ENCODE results near the gene ZNF727.

The ZNF727 gene

DNA sequence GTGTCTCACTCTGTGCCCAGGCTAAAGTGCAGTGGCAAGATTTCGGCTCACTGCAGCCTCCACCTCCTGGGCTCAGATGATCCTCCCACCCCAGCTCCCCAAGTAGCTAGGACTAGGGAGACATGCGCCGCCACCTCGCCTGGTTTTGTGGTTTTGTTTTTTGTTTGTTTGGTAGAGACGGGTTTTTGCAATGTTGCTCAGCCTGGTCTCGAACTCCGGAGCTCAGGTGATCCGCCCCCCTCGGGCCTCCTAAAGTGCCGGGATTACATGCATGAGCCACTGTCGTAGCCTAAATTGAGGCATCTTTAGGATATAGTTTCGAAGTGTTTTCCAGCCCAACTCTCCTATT lies 781 bp downstream of the ZNF727 start:
- TF ChIP-seq ZBTB7A (IDR thresholded peaks at IDR 0.05; ENCODE audit: low read depth) (no peak), CREB1 (IDR thresholded peaks at IDR 0.05; ENCODE audit: low read depth) (no peak), RAD21 (IDR thresholded peaks at IDR 0.05; ENCODE audit: low read depth) (no peak), YY1 (IDR thresholded peaks at IDR 0.05; ENCODE audit: low read depth) (no peak), FOXM1 (IDR thresholded peaks at IDR 0.05; ENCODE audit: borderline replicate concordance, low read depth) (no peak), CEBPB (IDR thresholded peaks at IDR 0.05) (no peak), TEAD4 (IDR thresholded peaks at IDR 0.05) (no peak), TAF1 (IDR thresholded peaks at IDR 0.05; ENCODE audit: low read depth) (no peak), EGR1 (IDR thresholded peaks at IDR 0.05) (no peak), NFIC (IDR thresholded peaks at IDR 0.05) (no peak), EP300 (IDR thresholded peaks at IDR 0.05; ENCODE audit: borderline replicate concordance) (no peak), TCF12 (IDR thresholded peaks at IDR 0.05; ENCODE audit: low read depth) (no peak)
- TF ChIP-seq, protein P1, sequence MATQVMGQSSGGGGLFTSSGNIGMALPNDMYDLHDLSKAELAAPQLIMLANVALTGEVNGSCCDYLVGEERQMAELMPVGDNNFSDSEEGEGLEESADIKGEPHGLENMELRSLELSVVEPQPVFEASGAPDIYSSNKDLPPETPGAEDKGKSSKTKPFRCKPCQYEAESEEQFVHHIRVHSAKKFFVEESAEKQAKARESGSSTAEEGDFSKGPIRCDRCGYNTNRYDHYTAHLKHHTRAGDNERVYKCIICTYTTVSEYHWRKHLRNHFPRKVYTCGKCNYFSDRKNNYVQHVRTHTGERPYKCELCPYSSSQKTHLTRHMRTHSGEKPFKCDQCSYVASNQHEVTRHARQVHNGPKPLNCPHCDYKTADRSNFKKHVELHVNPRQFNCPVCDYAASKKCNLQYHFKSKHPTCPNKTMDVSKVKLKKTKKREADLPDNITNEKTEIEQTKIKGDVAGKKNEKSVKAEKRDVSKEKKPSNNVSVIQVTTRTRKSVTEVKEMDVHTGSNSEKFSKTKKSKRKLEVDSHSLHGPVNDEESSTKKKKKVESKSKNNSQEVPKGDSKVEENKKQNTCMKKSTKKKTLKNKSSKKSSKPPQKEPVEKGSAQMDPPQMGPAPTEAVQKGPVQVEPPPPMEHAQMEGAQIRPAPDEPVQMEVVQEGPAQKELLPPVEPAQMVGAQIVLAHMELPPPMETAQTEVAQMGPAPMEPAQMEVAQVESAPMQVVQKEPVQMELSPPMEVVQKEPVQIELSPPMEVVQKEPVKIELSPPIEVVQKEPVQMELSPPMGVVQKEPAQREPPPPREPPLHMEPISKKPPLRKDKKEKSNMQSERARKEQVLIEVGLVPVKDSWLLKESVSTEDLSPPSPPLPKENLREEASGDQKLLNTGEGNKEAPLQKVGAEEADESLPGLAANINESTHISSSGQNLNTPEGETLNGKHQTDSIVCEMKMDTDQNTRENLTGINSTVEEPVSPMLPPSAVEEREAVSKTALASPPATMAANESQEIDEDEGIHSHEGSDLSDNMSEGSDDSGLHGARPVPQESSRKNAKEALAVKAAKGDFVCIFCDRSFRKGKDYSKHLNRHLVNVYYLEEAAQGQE (IDR thresholded peaks at IDR 0.05; ENCODE audit: low read depth) = no peak
- TF ChIP-seq, protein P2, sequence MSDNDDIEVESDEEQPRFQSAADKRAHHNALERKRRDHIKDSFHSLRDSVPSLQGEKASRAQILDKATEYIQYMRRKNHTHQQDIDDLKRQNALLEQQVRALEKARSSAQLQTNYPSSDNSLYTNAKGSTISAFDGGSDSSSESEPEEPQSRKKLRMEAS (IDR thresholded peaks at IDR 0.05) = no peak
- TF ChIP-seq, protein P3, sequence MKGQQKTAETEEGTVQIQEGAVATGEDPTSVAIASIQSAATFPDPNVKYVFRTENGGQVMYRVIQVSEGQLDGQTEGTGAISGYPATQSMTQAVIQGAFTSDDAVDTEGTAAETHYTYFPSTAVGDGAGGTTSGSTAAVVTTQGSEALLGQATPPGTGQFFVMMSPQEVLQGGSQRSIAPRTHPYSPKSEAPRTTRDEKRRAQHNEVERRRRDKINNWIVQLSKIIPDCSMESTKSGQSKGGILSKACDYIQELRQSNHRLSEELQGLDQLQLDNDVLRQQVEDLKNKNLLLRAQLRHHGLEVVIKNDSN (IDR thresholded peaks at IDR 0.05) = no peak

DNA sequence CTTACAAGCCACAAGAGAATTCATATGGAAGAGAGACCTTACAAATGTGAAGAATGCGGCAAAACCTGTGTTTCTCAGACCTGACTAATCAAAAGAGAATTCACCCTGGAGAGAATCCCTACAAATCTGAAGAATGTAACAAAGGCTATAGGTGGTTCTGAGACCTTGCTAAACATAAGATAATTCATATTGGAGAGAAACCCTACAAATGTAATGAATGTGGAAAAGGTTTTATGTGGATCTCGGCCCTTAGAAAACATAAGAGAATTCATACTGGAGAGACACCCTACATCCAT lies 33.4 kb downstream of the ZNF727 start:
- TF ChIP-seq EGR1 (IDR thresholded peaks at IDR 0.05) (no peak), TAF1 (IDR thresholded peaks at IDR 0.05; ENCODE audit: low read depth) (no peak)
- TF ChIP-seq, protein P3 (IDR thresholded peaks at IDR 0.05) = no peak

DNA sequence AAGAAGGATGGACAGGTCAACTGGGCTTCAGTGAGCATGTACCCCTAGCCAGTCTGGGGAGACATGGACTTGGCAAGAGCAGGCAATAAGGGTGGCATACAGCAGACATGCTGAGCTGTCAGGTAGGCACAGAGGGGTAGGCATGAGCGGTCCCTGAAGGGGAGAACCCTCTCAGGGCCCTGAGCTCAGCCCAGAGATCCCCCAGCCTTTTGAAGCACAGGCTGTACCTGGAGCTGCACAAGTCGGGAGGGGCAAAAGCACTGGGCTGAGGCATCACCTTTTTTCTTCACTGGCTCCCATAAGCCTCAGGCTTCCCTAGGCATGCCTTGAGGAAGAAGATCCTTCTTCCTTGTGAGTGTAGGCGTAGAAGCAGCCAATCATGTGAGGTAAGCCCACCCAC lies 42.3 kb downstream of the ZNF727 start:
- TF ChIP-seq ZBTB7A (IDR thresholded peaks at IDR 0.05; ENCODE audit: low read depth) (no peak), EP300 (IDR thresholded peaks at IDR 0.05; ENCODE audit: borderline replicate concordance) (no peak), CEBPB (IDR thresholded peaks at IDR 0.05) (no peak), FOXM1 (IDR thresholded peaks at IDR 0.05; ENCODE audit: borderline replicate concordance, low read depth) (no peak), NFIC (IDR thresholded peaks at IDR 0.05) (no peak), TEAD4 (IDR thresholded peaks at IDR 0.05) (no peak), TAF1 (IDR thresholded peaks at IDR 0.05; ENCODE audit: low read depth) (no peak), EGR1 (IDR thresholded peaks at IDR 0.05) (no peak)
- TF ChIP-seq, protein P1 (IDR thresholded peaks at IDR 0.05; ENCODE audit: low read depth) = no peak
- TF ChIP-seq, protein P3 (IDR thresholded peaks at IDR 0.05) = no peak
